ENCODE data around the gene RAB17. TPM values are rescaled to one million over a fixed set of nuclear protein-coding genes. Genes with fewer than 3 reads are reported as not detected.

The RAB17 gene
- total RNA-seq, 1 experiment from 2014 or later, result 86.3 TPM

GRCh38 chr2:237639052-237639835 lies 48.7 kb upstream of the RAB17 start:
- TF ChIP-seq CTCF (conservative IDR thresholded peaks at IDR 0.05) (no peak), EZH2 (IDR thresholded peaks at IDR 0.05; ENCODE audit: low read depth) (no peak)
- Histone ChIP-seq H2AFZ (no peak overlapping the region), H3K79me2 (ENCODE audit: low read depth) (no peaks in the 10 kb centered on the region), H3K9me2 (ENCODE audit: insufficient read depth) (no peaks in the 10 kb centered on the region), H4K20me1 (ENCODE audit: insufficient read depth) (no peaks in the 10 kb centered on the region), H3K36me3 (ENCODE audit: low read depth) (no peaks in the 10 kb centered on the region), H3K4me3 (no peak overlapping the region), H3K4me1 (replicated peaks; ENCODE audit: insufficient read depth) (no peaks in the 10 kb centered on the region), H3K27me3 (ENCODE audit: insufficient read depth, low read depth) (peaks cover under 1% of the 10 kb centered on the region; the same call in 1 of the 2 replicates), H3K9me3 (ENCODE audit: insufficient read depth, low read depth) (peaks cover 6% of the 10 kb centered on the region; the same call in 1 of the 2 replicates), H3F3A (ENCODE audit: insufficient read depth, low read depth) (no peaks in the 10 kb centered on the region), H3K4me2 (no peak overlapping the region), H3K27ac (no peak overlapping the region)
- no TSS peak for BruUV-seq (replicated peaks)
- intact Hi-C loops (cut with micrococcal nuclease; ENCODE audit: unreplicated experiment), result no loop called here
- ChIA-PET POLR2A (ENCODE audit: unreplicated experiment) (no interaction called here), CTCF (interaction anchor here (0.6 kb wide), 1 partner anchor 80 kb away, joined by 13 read pairs; no protein-coding TSS in a partner anchor)
- DNase-seq, result no peak

- Histone ChIP-seq H4K20me1 (ENCODE audit: insufficient read depth) (no peaks in the 10 kb centered on the region), H3K9me3 (ENCODE audit: insufficient read depth, low read depth) (peaks cover 6% of the 10 kb centered on the region; the same call in 1 of the 2 replicates), H3K9me2 (ENCODE audit: insufficient read depth) (no peaks in the 10 kb centered on the region), H3K27me3 (ENCODE audit: insufficient read depth, low read depth) (peaks cover 3% of the 10 kb centered on the region; the same call in 1 of the 2 replicates), H3K36me3 (ENCODE audit: low read depth) (no peaks in the 10 kb centered on the region), H2AFZ (no peak overlapping the region), H3K4me1 (replicated peaks; ENCODE audit: insufficient read depth) (no peaks in the 10 kb centered on the region), H3K79me2 (ENCODE audit: low read depth) (no peaks in the 10 kb centered on the region), H3K4me3 (no peak overlapping the region), H3K4me2 (no peak overlapping the region), H3K27ac (no peak overlapping the region), H3F3A (ENCODE audit: insufficient read depth, low read depth) (no peaks in the 10 kb centered on the region)
- BruUV-seq (replicated peaks), result no TSS peak
- no peak for TF ChIP-seq EZH2 (IDR thresholded peaks at IDR 0.05; ENCODE audit: low read depth)
- TF ChIP-seq CTCF (conservative IDR thresholded peaks at IDR 0.05), result no peak
- intact Hi-C loops (cut with micrococcal nuclease; ENCODE audit: unreplicated experiment), result no loop called here
- ChIA-PET CTCF (interaction anchor here (0.6 kb wide), 1 partner anchor 102 kb away, joined by 4 read pairs; no protein-coding TSS in a partner anchor), POLR2A (ENCODE audit: unreplicated experiment) (no interaction called here)
- DNase-seq, result no peak
Observed at GRCh38 chr2:237638176-237638575, 47.6 kb upstream of the RAB17 start.

- POLR2A ChIA-PET (ENCODE audit: unreplicated experiment), result no interaction called here
- no peaks in the 10 kb centered on the region for H3K79me2 ChIP-seq (ENCODE audit: low read depth)
- BruUV-seq (replicated peaks), result no TSS peak
Observed at GRCh38 chr2:237637429-237638135, 47.0 kb upstream of the RAB17 start.

More at GRCh38 chr2:237637429-237638135, 47.0 kb upstream of the RAB17 start:
- CTCF ChIA-PET, result no interaction called here
- H3K27ac ChIP-seq, result no peak overlapping the region
- no peaks in the 10 kb centered on the region for H3K9me2 ChIP-seq (ENCODE audit: insufficient read depth)
- no peaks in the 10 kb centered on the region for H4K20me1 ChIP-seq (ENCODE audit: insufficient read depth)
- H3K4me1 ChIP-seq (replicated peaks; ENCODE audit: insufficient read depth), result no peaks in the 10 kb centered on the region
- no peak for DNase-seq
- H3F3A ChIP-seq (ENCODE audit: insufficient read depth, low read depth), result no peaks in the 10 kb centered on the region
- H3K4me2 ChIP-seq, result no peak overlapping the region
- H3K4me3 ChIP-seq, result no peak overlapping the region
- H3K36me3 ChIP-seq (ENCODE audit: low read depth), result no peaks in the 10 kb centered on the region
- no peak overlapping the region for H2AFZ ChIP-seq
- intact Hi-C loops (cut with micrococcal nuclease; ENCODE audit: unreplicated experiment), result no loop called here
- TF ChIP-seq EZH2 (IDR thresholded peaks at IDR 0.05; ENCODE audit: low read depth), result no peak
- TF ChIP-seq CTCF (conservative IDR thresholded peaks at IDR 0.05), result no peak
- peaks cover 6% of the 10 kb centered on the region; the same call in 1 of the 2 replicates for H3K9me3 ChIP-seq (ENCODE audit: insufficient read depth, low read depth)
- H3K27me3 ChIP-seq (ENCODE audit: insufficient read depth, low read depth), result peaks cover 3% of the 10 kb centered on the region; the same call in 1 of the 2 replicates

Data from PC-9 (cell line).